ENCODE measurements around the gene CCDC97. TPM values are rescaled to one million over a fixed set of nuclear protein-coding genes. Genes with fewer than 3 reads are reported as not detected.

Gene CCDC97
- 21.2 TPM for polyA plus RNA-seq (2013, experiment 1 of 2)
- 23.6 TPM for polyA plus RNA-seq (2013, experiment 2 of 2)

- H3K4me3 ChIP-seq (ENCODE audit: low read length) = peak within 1 kb of the TSS; percentile 71
Observed at GRCh38 chr19:41310033-41310831, at the start of gene CCDC97. TSS of gene CCDC97 (plus strand) at chr19:41310172. CDS start at chr19:41310311, 139 bp downstream.

GRCh38 chr19:41261474-41262190, 48.3 kb upstream of the CCDC97 start:
- peak overlapping the region; percentile 56; the same call in 1 of the 2 replicates for H3K9ac ChIP-seq (ENCODE audit: low read depth, low read length)
- H3K4me1 ChIP-seq (ENCODE audit: insufficient read depth, low read length) = peaks cover 9% of the 10 kb centered on the region
- 83% methylated on average over 10 of the region's 10 CpGs for WGBS
- H3K27me3 ChIP-seq (ENCODE audit: insufficient read depth, low read length) = no peaks in the 10 kb centered on the region
- H3K9me3 ChIP-seq (ENCODE audit: insufficient read depth, low read depth, low read length) = no peaks in the 10 kb centered on the region
- no peak overlapping the region; the same call in 1 of the 2 replicates for H3K27ac ChIP-seq (ENCODE audit: low read depth, low read length)
- H3K36me3 ChIP-seq (ENCODE audit: insufficient read depth, low read length) = peaks cover 41% of the 10 kb centered on the region
- H3K4me3 ChIP-seq (ENCODE audit: low read length) = peak overlapping the region; percentile 96

More at GRCh38 chr19:41310033-41310831, at the start of gene CCDC97:
- no peaks in the 10 kb centered on the region for H3K9me3 ChIP-seq (ENCODE audit: insufficient read depth, low read depth, low read length)
- H3K27me3 ChIP-seq (ENCODE audit: insufficient read depth, low read length) = no peaks in the 10 kb centered on the region
- H3K9ac ChIP-seq (ENCODE audit: low read depth, low read length) = peak within 1 kb of the TSS; percentile 93
- H3K4me1 ChIP-seq (ENCODE audit: insufficient read depth, low read length) = peaks cover 5% of the 10 kb centered on the region; the same call in 1 of the 2 replicates
- H3K36me3 ChIP-seq (ENCODE audit: insufficient read depth, low read length) = peaks cover 52% of the 10 kb centered on the region
- H3K27ac ChIP-seq (ENCODE audit: low read depth, low read length) = peak within 1 kb of the TSS; percentile 94
- WGBS = under 1% methylated on average over 47 of the region's 47 CpGs

- Histone ChIP-seq H3K27ac (ENCODE audit: low read depth, low read length) (peak overlapping the region; percentile 93), H3K4me3 (ENCODE audit: low read length) (peak overlapping the region; percentile 96), H3K4me1 (ENCODE audit: insufficient read depth, low read length) (peaks cover 12% of the 10 kb centered on the region), H3K27me3 (ENCODE audit: insufficient read depth, low read length) (no peaks in the 10 kb centered on the region), H3K9ac (ENCODE audit: low read depth, low read length) (peak overlapping the region; percentile 92), H3K9me3 (ENCODE audit: insufficient read depth, low read depth, low read length) (no peaks in the 10 kb centered on the region), H3K36me3 (ENCODE audit: insufficient read depth, low read length) (peaks cover 41% of the 10 kb centered on the region)
- WGBS = under 1% methylated on average over 46 of the region's 46 CpGs
Observed at GRCh38 chr19:41263042-41263849, 46.7 kb upstream of the CCDC97 start.

GRCh38 chr19:41263850-41264580, 46.0 kb upstream of the CCDC97 start, which contains the start of gene HNRNPUL1:
TSS of gene HNRNPUL1 (plus strand) at chr19:41264372. CDS start at chr19:41264504, 132 bp downstream.
- Histone ChIP-seq H3K36me3 (ENCODE audit: insufficient read depth, low read length) (peaks cover 41% of the 10 kb centered on the region), H3K27me3 (ENCODE audit: insufficient read depth, low read length) (no peaks in the 10 kb centered on the region), H3K9ac (ENCODE audit: low read depth, low read length) (peak within 1 kb of the TSS; percentile 100), H3K9me3 (ENCODE audit: insufficient read depth, low read depth, low read length) (no peaks in the 10 kb centered on the region), H3K27ac (ENCODE audit: low read depth, low read length) (peak within 1 kb of the TSS; percentile 100), H3K4me3 (ENCODE audit: low read length) (peak within 1 kb of the TSS; percentile 96), H3K4me1 (ENCODE audit: insufficient read depth, low read length) (peaks cover 12% of the 10 kb centered on the region)
- WGBS = under 1% methylated on average over 55 of the region's 55 CpGs

GRCh38 chr19:41264581-41265394, 45.2 kb upstream of the CCDC97 start:
- under 1% methylated on average over 75 of the region's 75 CpGs for WGBS
- peaks cover 41% of the 10 kb centered on the region for H3K36me3 ChIP-seq (ENCODE audit: insufficient read depth, low read length)
- H3K9ac ChIP-seq (ENCODE audit: low read depth, low read length) = peak overlapping the region; percentile 100
- no peaks in the 10 kb centered on the region for H3K27me3 ChIP-seq (ENCODE audit: insufficient read depth, low read length)
- H3K9me3 ChIP-seq (ENCODE audit: insufficient read depth, low read depth, low read length) = no peaks in the 10 kb centered on the region
- peak overlapping the region; percentile 100 for H3K27ac ChIP-seq (ENCODE audit: low read depth, low read length)
- peaks cover 12% of the 10 kb centered on the region for H3K4me1 ChIP-seq (ENCODE audit: insufficient read depth, low read length)
- peak overlapping the region; percentile 96 for H3K4me3 ChIP-seq (ENCODE audit: low read length)

GRCh38 chr19:41265395-41266153, 44.4 kb upstream of the CCDC97 start:
- WGBS = 12% methylated on average over 17 of the region's 17 CpGs
- peak overlapping the region; percentile 96 for H3K4me3 ChIP-seq (ENCODE audit: low read length)
- no peaks in the 10 kb centered on the region for H3K9me3 ChIP-seq (ENCODE audit: insufficient read depth, low read depth, low read length)
- peaks cover 12% of the 10 kb centered on the region for H3K4me1 ChIP-seq (ENCODE audit: insufficient read depth, low read length)
- peak overlapping the region; percentile 100 for H3K9ac ChIP-seq (ENCODE audit: low read depth, low read length)
- H3K36me3 ChIP-seq (ENCODE audit: insufficient read depth, low read length) = peaks cover 46% of the 10 kb centered on the region
- no peaks in the 10 kb centered on the region for H3K27me3 ChIP-seq (ENCODE audit: insufficient read depth, low read length)
- peak overlapping the region; percentile 100 for H3K27ac ChIP-seq (ENCODE audit: low read depth, low read length)

- Histone ChIP-seq H3K4me3 (ENCODE audit: low read length) (no peak overlapping the region), H3K4me1 (ENCODE audit: insufficient read depth, low read length) (peaks cover 7% of the 10 kb centered on the region; the same call in 1 of the 2 replicates), H3K27ac (ENCODE audit: low read depth, low read length) (no peak overlapping the region), H3K9ac (ENCODE audit: low read depth, low read length) (no peak overlapping the region), H3K9me3 (ENCODE audit: insufficient read depth, low read depth, low read length) (no peaks in the 10 kb centered on the region), H3K36me3 (ENCODE audit: insufficient read depth, low read length) (peaks cover 71% of the 10 kb centered on the region), H3K27me3 (ENCODE audit: insufficient read depth, low read length) (no peaks in the 10 kb centered on the region)
- WGBS = 92% methylated on average over 2 of the region's 2 CpGs
Observed at GRCh38 chr19:41269055-41269454, 40.9 kb upstream of the CCDC97 start.

- no peaks in the 10 kb centered on the region for H3K9me3 ChIP-seq (ENCODE audit: insufficient read depth, low read depth, low read length)
- no peak overlapping the region for H3K9ac ChIP-seq (ENCODE audit: low read depth, low read length)
- H3K36me3 ChIP-seq (ENCODE audit: insufficient read depth, low read length) = peaks cover 76% of the 10 kb centered on the region
- no peak overlapping the region for H3K4me3 ChIP-seq (ENCODE audit: low read length)
- WGBS = 96% methylated on average over 5 of the region's 5 CpGs
- no peak overlapping the region for H3K27ac ChIP-seq (ENCODE audit: low read depth, low read length)
- peaks cover 7% of the 10 kb centered on the region; the same call in 1 of the 2 replicates for H3K4me1 ChIP-seq (ENCODE audit: insufficient read depth, low read length)
- H3K27me3 ChIP-seq (ENCODE audit: insufficient read depth, low read length) = no peaks in the 10 kb centered on the region
Observed at GRCh38 chr19:41269571-41269970, 40.4 kb upstream of the CCDC97 start.

GRCh38 chr19:41273076-41273475, 36.9 kb upstream of the CCDC97 start:
- H3K4me1 ChIP-seq (ENCODE audit: insufficient read depth, low read length) = no peaks in the 10 kb centered on the region
- H3K27ac ChIP-seq (ENCODE audit: low read depth, low read length) = no peak overlapping the region
- H3K36me3 ChIP-seq (ENCODE audit: insufficient read depth, low read length) = peaks cover 98% of the 10 kb centered on the region
- WGBS = 95% methylated on average over 6 of the region's 6 CpGs
- H3K27me3 ChIP-seq (ENCODE audit: insufficient read depth, low read length) = no peaks in the 10 kb centered on the region
- H3K9ac ChIP-seq (ENCODE audit: low read depth, low read length) = no peak overlapping the region
- no peak overlapping the region for H3K4me3 ChIP-seq (ENCODE audit: low read length)
- no peaks in the 10 kb centered on the region for H3K9me3 ChIP-seq (ENCODE audit: insufficient read depth, low read depth, low read length)
